ENCODE measurements around the gene HSPB9.

Gene HSPB9

DNA sequence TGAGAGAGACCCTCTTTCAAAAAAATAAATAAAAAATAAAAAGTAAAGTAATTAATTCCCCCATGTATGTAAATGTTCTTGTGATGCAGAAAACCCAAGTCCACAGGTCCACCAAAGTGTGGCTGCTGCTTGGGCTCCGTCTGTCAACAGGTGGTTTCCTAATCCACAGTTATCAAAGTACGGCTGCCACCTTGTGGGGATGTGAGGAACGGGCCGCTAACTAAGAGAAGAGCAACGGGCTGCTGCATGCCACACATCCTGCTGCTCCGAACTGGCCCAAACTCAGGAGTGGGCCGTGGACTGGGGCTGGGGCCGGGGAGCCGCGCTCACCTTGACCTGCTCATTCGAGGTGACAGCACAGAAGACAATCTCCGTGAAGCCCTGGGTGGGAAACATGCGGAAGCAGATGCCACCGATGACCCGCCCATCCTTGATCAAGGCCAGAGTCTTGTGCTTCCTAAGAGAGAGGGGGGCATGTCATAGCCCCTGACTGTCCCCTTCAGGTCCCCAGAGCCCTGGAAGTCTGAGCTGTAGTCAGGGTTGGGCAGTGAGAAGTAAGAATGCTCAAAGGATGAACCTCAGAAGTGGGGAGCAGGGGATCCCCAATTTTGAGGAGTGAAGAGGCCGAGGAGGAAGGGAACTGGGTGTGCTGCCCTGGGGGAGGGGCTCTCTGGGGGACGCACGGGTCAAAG lies 5.8 kb upstream of the HSPB9 start:
- TF ChIP-seq, protein P1, sequence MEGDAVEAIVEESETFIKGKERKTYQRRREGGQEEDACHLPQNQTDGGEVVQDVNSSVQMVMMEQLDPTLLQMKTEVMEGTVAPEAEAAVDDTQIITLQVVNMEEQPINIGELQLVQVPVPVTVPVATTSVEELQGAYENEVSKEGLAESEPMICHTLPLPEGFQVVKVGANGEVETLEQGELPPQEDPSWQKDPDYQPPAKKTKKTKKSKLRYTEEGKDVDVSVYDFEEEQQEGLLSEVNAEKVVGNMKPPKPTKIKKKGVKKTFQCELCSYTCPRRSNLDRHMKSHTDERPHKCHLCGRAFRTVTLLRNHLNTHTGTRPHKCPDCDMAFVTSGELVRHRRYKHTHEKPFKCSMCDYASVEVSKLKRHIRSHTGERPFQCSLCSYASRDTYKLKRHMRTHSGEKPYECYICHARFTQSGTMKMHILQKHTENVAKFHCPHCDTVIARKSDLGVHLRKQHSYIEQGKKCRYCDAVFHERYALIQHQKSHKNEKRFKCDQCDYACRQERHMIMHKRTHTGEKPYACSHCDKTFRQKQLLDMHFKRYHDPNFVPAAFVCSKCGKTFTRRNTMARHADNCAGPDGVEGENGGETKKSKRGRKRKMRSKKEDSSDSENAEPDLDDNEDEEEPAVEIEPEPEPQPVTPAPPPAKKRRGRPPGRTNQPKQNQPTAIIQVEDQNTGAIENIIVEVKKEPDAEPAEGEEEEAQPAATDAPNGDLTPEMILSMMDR (IDR thresholded peaks at IDR 0.05; ENCODE audit: borderline replicate concordance, insufficient read depth, low read depth, low read length) = peak; percentile 84
- no peak overlapping the region for H3K4me3 ChIP-seq (ENCODE audit: low read depth, low read length)

DNA sequence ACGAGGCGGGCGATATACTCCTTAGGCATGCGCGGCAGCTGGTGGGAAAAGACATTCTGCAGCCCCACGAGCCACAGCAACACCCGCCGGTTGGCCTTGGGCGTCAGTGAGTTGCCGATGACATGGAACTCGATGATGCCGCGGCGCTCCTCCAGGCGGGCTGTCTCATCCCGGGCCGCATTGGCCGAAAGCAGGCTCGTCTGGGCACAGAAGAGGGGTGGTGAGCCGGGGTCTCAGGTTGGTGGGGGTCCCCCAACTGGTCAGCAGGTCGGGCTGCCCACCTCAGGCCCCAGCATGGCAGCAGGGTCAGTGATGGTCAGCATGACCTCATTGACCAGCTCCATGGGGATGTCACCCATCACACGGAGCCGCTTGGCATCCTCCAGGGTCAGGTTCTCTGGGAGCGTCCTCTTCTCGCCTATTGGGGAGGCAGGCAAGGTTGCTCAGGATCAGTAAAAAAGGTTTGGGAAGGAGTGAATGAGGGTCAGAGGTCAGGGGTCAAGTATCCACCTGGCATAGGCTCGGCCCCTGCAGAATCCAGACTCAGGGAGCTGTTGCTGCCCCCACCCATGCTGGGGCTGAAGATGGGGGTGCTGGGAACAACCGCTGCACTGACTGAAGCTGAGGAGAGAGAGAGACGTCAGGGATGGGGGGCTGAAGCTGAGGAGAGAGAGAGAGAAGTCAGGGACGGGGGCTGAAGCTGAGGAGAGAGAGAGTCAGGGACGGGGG lies 5.0 kb upstream of the HSPB9 start:
- H3K4me3 ChIP-seq (ENCODE audit: low read depth, low read length) = no peak overlapping the region
- TF ChIP-seq, protein P1 (IDR thresholded peaks at IDR 0.05; ENCODE audit: borderline replicate concordance, insufficient read depth, low read depth, low read length) = no peak

DNA sequence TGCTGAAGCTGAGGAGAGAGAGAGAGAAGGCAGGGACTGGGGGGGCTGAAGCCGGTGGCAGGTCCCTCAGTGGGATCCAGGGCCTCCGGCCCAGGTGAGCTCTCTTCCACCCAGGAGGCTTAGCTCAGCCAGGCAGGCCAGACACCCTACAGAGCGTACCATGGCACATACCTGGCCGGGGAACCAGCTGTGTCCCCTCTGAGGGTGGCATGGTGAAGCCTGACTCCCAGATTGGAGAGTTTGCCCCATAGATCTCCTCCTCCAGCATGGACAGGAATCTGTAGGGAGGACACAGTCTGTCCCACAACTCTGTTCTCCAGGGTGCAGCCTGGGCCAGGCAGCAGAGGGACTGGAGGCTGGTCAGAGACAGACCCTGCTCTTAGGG lies 4.5 kb upstream of the HSPB9 start:
- no peak overlapping the region for H3K4me3 ChIP-seq (ENCODE audit: low read depth, low read length)
- TF ChIP-seq, protein P1 (IDR thresholded peaks at IDR 0.05; ENCODE audit: borderline replicate concordance, insufficient read depth, low read depth, low read length) = no peak

DNA sequence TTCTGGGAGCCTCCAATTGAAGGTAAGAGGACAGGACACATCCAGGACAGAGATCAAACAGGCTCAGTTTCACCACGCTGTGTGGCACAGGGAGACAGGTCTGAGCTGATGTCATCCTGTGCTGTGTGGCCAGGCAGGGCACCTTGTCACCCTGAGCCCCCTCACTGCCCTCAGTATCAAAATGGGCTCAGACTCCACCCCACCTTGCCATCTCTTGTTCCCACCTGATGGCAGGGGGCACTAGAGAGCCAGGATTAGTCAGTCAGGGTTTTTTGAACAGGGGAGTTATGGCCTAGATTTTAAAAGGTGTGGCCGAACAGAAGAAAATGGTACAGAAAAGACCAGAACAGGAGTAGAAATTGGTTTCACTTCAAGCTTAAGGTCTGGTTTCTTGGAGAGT lies 4.1 kb upstream of the HSPB9 start:
- TF ChIP-seq, protein P1 (IDR thresholded peaks at IDR 0.05; ENCODE audit: borderline replicate concordance, insufficient read depth, low read depth, low read length) = peak; percentile 60; the same call in 1 of the 2 replicates
- H3K4me3 ChIP-seq (ENCODE audit: low read depth, low read length) = no peak overlapping the region

DNA sequence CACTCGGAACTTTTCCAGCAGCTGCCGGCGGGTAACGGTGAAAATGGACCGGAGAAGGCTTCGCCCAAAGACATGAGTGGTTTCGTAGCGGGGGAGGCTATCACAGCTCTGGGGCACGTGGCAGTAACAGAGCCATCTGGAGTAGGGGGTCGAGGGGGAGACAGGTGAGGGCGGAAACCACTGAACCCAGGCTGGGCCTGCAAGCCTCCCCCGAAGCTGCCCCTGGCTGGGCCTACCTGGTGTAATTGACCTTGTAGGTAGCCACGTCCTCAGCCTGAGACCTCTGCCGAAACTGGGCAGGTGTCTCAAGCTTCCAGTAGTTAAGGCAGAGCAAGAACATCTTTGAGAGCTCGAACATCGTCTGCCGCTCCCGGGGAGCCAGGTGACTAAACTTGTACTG lies 3.3 kb upstream of the HSPB9 start:
- TF ChIP-seq, protein P1 (IDR thresholded peaks at IDR 0.05; ENCODE audit: borderline replicate concordance, insufficient read depth, low read depth, low read length) = no peak
- no peak overlapping the region for H3K4me3 ChIP-seq (ENCODE audit: low read depth, low read length)

DNA sequence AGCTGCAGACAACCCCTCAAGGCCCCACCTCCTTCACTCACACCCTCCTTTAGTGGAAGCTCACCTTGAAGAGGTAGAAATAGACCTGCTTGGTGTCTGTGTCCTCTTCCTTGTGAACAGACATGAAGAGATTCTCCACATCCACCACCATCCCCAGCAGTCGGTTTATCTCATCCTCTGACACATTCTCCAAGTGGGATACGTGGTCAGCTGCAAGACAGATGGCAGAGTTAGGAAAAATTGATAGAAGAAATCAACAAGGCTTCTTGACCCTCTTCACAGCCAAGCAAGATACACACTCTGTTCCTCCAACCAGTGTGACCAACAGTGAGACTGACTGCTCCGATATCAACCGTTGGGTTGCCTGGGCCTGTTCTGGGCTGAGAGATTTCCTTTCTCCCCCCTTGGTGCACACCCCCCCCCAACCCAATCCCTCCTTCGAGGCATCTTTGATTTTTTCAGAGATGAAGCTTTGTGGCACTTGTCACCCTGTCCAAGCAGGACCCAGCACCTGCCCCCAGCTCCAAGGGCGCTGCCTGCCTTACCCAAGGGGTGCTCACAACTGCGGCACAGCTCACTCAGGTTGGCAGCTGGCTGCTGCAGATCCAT lies 2.3 kb upstream of the HSPB9 start:
- TF ChIP-seq, protein P1 (IDR thresholded peaks at IDR 0.05; ENCODE audit: borderline replicate concordance, insufficient read depth, low read depth, low read length) = no peak
- H3K4me3 ChIP-seq (ENCODE audit: low read depth, low read length) = peak overlapping the region; percentile 54

Data from GM12875 (cell line).